Skeletal muscle satellite cell (primary cell): ENCODE measurements around the gene IGF2BP2. TPM values are rescaled to one million over a fixed set of nuclear protein-coding genes. Genes with fewer than 3 reads are reported as not detected.

Experiments used
- H3K27me3 ChIP-seq: 2 replicates; pipeline ENCODE4 v1.7.0; 2013; ENCODE audit warnings: low read length; ENCODE audit not compliant: control insufficient read depth, insufficient read depth
- H3K36me3 ChIP-seq: 2 replicates; pipeline ENCODE4 v1.7.0; 2013; ENCODE audit warnings: mild to moderate bottlenecking, control low read depth, low read length; ENCODE audit not compliant: insufficient read depth
- H3K4me1 ChIP-seq: 2 replicates; pipeline ENCODE4 v1.7.0; 2013; ENCODE audit warnings: low read length; ENCODE audit not compliant: control insufficient read depth, insufficient read depth
- H3K4me2 ChIP-seq: 2 replicates; pipeline ENCODE4 v1.7.0; 2013; ENCODE audit warnings: mild to moderate bottlenecking, low read length
- H3K4me3 ChIP-seq: 2 replicates; pipeline ENCODE4 v1.7.0; 2013; ENCODE audit warnings: low read length
- H3K9ac ChIP-seq: 2 replicates; pipeline ENCODE4 v1.7.0; 2013; ENCODE audit warnings: mild to moderate bottlenecking, low read depth, low read length, moderate library complexity
- H3K9me3 ChIP-seq: replicated peaks from 2 replicates; pipeline ENCODE4 v1.7.0; 2013; ENCODE audit warnings: mild to moderate bottlenecking, control low read depth, low read length
- total RNA-seq: library from RNA; depleted of rRNA; stranded (reverse); fragments of >200 nt; gene quantifications from 2 replicates; pipeline ENCODE4 v1.2.3, GENCODE V29; 2012; rRNA removed

The IGF2BP2 gene
- total RNA-seq, result 85.2 and 95.6 TPM in 2 replicates

DNA sequence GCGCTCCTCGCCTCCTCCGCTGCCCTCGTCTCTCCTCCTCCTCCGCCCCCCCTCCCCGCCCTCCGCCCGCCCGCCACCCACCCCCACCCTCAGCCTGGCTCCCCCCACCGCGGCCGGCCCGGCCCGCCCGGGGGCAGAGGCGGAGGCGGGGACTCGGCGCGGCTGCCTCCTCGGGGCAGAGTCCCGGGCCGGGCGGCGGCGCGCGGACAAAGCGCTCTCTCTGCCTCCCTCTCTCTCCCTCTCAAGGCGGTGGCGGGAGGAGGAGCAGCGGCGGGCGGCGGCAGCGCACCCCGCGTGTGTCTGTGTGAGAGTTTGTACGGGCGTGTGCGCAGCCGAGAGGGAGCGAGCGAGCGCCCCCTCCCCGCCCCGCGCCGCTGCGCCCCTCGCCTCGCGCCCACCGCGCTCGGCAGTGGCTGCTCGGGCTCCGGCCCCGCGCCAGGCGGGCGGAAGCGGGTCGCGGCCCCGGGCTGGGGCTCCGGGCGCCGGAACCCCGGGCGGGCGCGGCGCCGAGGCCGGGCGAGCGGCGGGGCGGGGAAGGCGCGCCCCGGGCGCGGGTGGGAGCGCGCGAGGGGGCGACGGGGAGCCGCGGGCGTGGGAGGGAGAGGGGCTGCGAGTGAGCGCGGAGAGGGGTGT is at the start of gene IGF2BP2:
TSS of gene IGF2BP2 (minus strand) at position 37 of the 633 bp plus-strand sequence. CDS start 82 bp downstream, outside the sequence.
- Histone ChIP-seq H3K4me2 (peak within 1 kb of the TSS; percentile 86), H3K9ac (peak within 1 kb of the TSS; percentile 97), H3K36me3 (peaks cover 9% of the 10 kb centered on the region), H3K4me3 (peak within 1 kb of the TSS; percentile 92), H3K4me1 (peaks cover 27% of the 10 kb centered on the region), H3K27me3 (no peaks in the 10 kb centered on the region), H3K9me3 (no peaks in the 10 kb centered on the region)

DNA sequence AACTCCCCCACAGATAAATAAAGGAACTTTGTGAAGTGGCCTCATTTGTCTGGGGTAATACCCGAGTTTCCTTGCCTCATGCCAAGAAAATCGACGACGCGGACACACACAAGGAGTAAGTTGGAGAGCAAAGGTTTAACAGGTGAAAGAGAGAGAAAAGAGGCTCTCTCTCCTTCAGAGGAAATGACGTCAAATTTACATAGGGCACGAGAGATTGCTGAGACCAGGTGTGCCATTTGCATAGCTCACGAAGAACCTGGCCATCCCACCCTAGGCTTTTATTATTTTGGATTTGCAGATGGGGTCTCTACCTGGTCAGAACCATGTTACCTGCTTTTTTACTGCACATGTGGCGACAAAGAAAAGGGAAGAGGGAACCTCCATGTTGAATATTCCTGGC is 49.3 kb upstream of the IGF2BP2 start:
- Histone ChIP-seq H3K27me3 (peaks cover 11% of the 10 kb centered on the region), H3K9ac (no peak overlapping the region), H3K4me1 (no peaks in the 10 kb centered on the region), H3K4me2 (no peak overlapping the region), H3K4me3 (no peak overlapping the region), H3K9me3 (no peaks in the 10 kb centered on the region), H3K36me3 (no peaks in the 10 kb centered on the region)

DNA sequence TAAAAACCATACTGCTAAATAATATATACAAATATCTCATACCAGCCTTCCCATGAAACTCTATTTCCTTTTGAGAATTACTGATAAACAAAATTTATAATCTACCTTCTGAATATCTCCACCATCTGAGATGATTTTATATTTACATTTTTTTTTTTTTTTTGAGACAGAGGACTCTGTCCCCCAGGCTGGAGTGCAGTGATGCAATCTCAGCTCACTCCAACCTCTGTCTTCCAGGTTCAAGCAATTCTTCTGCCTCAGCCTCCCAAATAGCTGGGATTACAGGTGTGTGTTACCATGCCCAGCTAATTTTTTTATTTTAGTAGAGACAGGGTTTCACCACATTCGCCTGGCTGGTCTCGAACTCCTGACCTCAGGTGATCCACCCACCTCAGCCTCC is 42.8 kb upstream of the IGF2BP2 start:
- Histone ChIP-seq H3K4me2 (no peak overlapping the region), H3K9ac (no peak overlapping the region), H3K9me3 (no peaks in the 10 kb centered on the region), H3K36me3 (no peaks in the 10 kb centered on the region), H3K4me3 (no peak overlapping the region), H3K4me1 (no peaks in the 10 kb centered on the region), H3K27me3 (no peaks in the 10 kb centered on the region)

DNA sequence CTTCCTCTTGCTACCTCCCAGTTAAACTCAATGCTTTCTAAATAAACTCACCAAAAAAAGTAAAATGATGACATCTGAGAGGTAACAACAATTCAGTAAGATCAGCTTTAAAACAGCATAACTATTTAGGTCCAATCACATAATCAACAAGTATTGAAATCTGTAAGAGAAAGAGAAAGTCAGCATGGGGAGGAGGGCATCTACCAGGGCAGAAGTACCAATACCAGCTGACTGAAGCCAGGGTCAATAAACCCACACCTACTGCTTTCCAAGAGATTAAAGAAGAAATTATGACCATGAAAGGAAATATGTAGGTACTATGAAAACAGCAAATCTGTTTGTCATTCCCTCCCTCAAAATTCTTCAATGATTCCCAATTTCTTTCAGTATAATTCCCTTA is 42.2 kb upstream of the IGF2BP2 start:
- H3K4me1 ChIP-seq, result no peaks in the 10 kb centered on the region
- no peak overlapping the region for H3K4me3 ChIP-seq
- no peaks in the 10 kb centered on the region for H3K27me3 ChIP-seq
- H3K4me2 ChIP-seq, result no peak overlapping the region
- H3K9me3 ChIP-seq, result no peaks in the 10 kb centered on the region
- H3K36me3 ChIP-seq, result no peaks in the 10 kb centered on the region
- H3K9ac ChIP-seq, result no peak overlapping the region

DNA sequence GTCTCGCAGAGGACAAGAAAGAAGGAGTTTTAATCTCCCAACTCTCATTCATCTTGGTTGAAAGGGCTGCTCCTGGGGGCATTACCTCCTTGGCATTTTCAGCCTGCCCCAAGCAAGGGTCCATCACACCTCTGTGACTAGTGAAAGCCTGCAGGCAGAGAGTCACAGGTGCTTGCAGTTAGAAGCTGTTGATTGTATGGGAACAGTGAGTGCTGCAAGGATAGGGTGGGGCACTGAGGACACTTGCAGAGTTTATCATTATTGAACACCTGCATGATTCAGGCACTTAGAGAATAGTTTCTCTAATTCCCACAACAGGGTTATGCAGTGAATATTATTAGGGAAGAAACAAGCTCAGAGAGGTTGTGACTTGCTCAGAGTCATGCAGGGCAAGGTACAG is 41.7 kb upstream of the IGF2BP2 start:
- Histone ChIP-seq H3K9me3 (no peaks in the 10 kb centered on the region), H3K27me3 (no peaks in the 10 kb centered on the region), H3K4me3 (no peak overlapping the region), H3K36me3 (no peaks in the 10 kb centered on the region), H3K9ac (no peak overlapping the region), H3K4me2 (no peak overlapping the region), H3K4me1 (no peaks in the 10 kb centered on the region)

DNA sequence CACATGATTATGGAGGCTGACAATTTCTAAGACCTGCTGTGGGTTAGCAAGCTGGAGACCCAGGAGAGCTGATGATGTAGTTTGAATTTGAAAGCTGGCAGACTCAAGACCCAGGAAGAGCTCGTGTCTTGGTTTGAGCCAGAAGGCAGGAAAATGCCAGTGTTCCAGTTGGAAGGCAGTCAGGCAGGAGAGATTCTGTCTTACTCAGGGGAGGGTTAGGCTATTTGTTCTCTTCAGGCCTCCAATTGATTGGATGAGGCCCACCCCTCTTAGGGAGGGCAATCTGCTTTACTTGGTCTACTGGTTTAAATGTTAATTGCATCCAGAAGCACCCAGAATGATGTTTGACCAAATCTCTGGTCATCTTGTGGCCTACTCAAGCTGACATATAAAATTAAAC is 40.4 kb upstream of the IGF2BP2 start:
- no peaks in the 10 kb centered on the region for H3K27me3 ChIP-seq
- no peak overlapping the region for H3K4me2 ChIP-seq
- no peaks in the 10 kb centered on the region for H3K36me3 ChIP-seq
- H3K4me1 ChIP-seq, result no peaks in the 10 kb centered on the region
- no peaks in the 10 kb centered on the region for H3K9me3 ChIP-seq
- no peak overlapping the region for H3K9ac ChIP-seq
- no peak overlapping the region for H3K4me3 ChIP-seq

DNA sequence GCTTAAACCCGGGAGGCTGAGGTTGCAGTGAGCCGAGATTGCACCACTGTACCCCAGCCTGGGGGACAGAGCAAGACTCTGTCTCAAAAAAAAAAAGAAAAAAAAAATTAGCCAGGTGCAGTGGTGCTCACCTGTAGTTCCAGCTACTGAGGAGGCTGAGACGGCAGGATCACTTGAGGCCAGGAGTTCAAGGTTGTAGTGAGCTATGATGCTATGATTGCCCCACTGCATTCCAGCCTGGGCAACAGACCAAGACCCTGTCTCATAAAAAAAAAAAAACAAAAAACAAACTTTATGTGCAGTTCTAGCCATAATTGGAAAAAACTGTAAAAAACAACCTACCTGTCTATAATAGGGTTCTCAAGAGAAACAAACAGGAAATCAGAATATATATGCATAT is 39.9 kb upstream of the IGF2BP2 start:
- H3K9ac ChIP-seq, result no peak overlapping the region
- no peaks in the 10 kb centered on the region for H3K9me3 ChIP-seq
- no peak overlapping the region for H3K4me3 ChIP-seq
- H3K27me3 ChIP-seq, result no peaks in the 10 kb centered on the region
- H3K4me2 ChIP-seq, result no peak overlapping the region
- no peaks in the 10 kb centered on the region for H3K4me1 ChIP-seq
- H3K36me3 ChIP-seq, result no peaks in the 10 kb centered on the region

DNA sequence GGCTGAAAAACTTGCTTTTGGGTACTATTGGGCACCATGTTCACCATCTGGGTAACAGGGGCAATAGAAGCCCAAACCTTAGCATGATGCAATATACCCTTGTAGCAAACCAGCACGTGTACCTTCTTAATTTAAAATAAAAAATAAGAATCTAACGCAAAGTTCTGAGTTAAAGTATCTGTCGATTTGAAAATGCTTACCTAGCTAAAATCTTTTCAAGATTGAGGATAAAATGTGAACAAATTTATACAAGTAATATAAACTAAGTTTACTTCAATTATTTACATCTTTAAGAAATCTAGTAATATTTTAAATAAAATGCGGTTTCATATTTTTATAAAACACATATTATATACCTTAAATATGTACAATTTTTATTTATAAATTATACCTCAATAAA is 38.1 kb upstream of the IGF2BP2 start:
- Histone ChIP-seq H3K4me1 (no peaks in the 10 kb centered on the region), H3K36me3 (no peaks in the 10 kb centered on the region), H3K9ac (no peak overlapping the region), H3K9me3 (no peaks in the 10 kb centered on the region), H3K4me3 (no peak overlapping the region), H3K27me3 (no peaks in the 10 kb centered on the region), H3K4me2 (no peak overlapping the region)

DNA sequence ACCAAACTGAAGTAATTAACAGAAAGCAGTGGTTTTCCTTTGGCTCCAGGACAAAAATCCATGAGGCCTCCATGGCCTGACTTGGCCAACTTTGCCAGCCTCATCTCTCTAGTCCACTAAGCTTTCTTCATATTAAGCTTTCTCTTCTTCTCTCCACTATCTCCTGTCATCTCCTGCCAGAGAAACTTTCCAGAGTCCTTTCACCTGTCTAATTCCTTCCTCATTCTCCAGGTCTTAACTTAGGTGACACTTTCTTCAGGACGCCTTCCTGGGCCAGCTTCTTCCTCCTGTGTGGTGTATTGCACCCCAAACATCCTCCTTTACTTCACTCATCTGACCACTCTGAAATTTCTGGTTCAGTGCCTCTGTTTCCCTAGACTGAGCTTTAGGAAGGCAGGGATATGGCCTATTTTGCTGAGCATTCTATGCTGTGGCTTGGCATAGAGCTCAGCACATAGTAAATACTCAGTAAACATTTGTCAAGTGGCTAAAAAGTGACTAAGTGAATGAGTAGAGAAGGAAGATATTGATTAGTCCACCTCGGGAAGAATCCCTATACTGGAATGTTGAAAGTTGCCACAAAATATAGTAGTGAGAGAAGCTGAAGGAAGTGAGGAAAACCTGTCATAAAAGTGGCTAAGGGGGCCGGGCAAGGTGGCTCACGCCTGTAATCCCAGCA is 34.6 kb upstream of the IGF2BP2 start:
- Histone ChIP-seq H3K4me2 (no peak overlapping the region), H3K4me3 (no peak overlapping the region), H3K9ac (no peak overlapping the region), H3K9me3 (no peaks in the 10 kb centered on the region), H3K4me1 (no peaks in the 10 kb centered on the region), H3K36me3 (no peaks in the 10 kb centered on the region), H3K27me3 (no peaks in the 10 kb centered on the region)

DNA sequence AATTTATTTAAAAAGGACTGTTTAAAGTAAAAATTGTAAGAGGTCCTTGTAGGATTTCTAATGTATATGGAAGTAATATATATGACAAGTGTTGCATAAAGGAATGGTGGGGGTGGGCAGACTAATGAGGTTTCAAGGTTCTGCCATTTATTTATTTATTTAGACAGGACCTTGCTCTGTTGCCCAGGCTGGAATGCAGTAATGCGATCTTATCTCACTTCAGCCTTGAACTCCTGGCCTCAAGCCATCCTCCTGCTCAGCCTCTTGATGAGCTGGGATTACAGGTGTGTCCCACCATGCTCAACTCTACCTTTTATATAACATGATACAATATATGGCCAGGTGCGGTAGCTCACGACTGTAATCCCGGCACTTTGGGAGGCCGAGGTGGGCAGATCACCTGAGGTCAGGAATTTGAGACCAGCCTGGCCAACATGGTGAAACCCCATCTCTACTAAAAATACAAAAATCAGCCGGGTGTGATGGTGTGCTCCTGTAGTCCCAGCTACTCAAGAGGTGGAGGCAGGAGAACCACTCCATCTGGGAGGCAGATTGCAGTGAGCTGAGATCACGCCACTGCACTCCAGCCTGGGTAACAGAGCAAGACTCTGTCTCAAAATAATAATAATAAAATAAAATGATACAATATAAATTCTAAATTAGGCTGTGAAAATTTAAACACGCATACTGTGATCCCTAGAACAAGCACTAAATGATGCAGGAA is 33.8 kb upstream of the IGF2BP2 start:
- Histone ChIP-seq H3K9me3 (no peaks in the 10 kb centered on the region), H3K27me3 (no peaks in the 10 kb centered on the region), H3K4me2 (no peak overlapping the region), H3K4me1 (no peaks in the 10 kb centered on the region), H3K36me3 (no peaks in the 10 kb centered on the region), H3K4me3 (no peak overlapping the region), H3K9ac (no peak overlapping the region)

DNA sequence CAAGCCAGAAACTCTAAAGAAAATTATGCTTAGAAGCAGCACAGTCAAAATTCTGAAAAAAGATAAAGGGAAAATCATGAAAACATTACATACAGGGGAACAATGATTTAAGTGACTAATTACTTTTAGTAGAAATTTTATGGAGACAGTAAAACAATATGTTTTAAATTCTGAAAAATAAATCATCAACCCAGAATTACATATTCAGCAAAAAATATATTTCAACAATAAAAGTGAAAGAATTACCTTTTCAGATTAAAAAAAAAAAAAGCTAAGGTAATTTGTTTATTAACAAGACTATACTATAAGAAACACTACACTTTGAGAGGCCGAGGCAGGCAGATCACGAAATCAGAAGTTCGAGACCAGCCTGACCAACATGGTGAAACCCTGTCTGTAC is 32.4 kb upstream of the IGF2BP2 start:
- H3K27me3 ChIP-seq, result no peaks in the 10 kb centered on the region
- H3K36me3 ChIP-seq, result no peaks in the 10 kb centered on the region
- no peaks in the 10 kb centered on the region for H3K9me3 ChIP-seq
- H3K4me1 ChIP-seq, result no peaks in the 10 kb centered on the region
- no peak overlapping the region for H3K4me2 ChIP-seq
- H3K4me3 ChIP-seq, result no peak overlapping the region
- H3K9ac ChIP-seq, result no peak overlapping the region
